Neural progenitor cell (in vitro differentiated cells): ENCODE data around the gene CSF1. TPM values are rescaled to one million over a fixed set of nuclear protein-coding genes. Genes with fewer than 3 reads are reported as not detected.

Experiments
- DNase-seq: peaks from one replicate; pipeline ENCODE4 v3.0.0-alpha.2; 2016; ENCODE audit warnings: low spot score
- H2AFZ ChIP-seq: fragments of 200-600 bp; sonication (generic); replicated peaks from 2 replicates; pipeline ENCODE4 v1.6.1; 2016; ENCODE audit warnings: antibody characterized with exemption
- H3F3A ChIP-seq: fragments of 200-600 bp; sonication (generic); 2 replicates; pipeline ENCODE4 v1.6.1; 2016; ENCODE audit warnings: antibody characterized with exemption, low read depth
- H3K27ac ChIP-seq: fragments of 200-600 bp; sonication (generic); 2 replicates; pipeline ENCODE4 v1.5.1; 2016; ENCODE audit warnings: mild to moderate bottlenecking
- H3K27me3 ChIP-seq: fragments of 200-600 bp; sonication (generic); 2 replicates; pipeline ENCODE4 v1.6.1; 2016; ENCODE audit warnings: mild to moderate bottlenecking, moderate library complexity
- H3K36me3 ChIP-seq: fragments of 200-600 bp; sonication (generic); 2 replicates; pipeline ENCODE4 v1.5.1; 2016
- H3K4me1 ChIP-seq: fragments of 200-600 bp; sonication (generic); 2 replicates; pipeline ENCODE4 v1.6.1; 2016; ENCODE audit warnings: mixed run types
- H3K4me2 ChIP-seq: fragments of 200-600 bp; sonication (generic); 2 replicates; pipeline ENCODE4 v1.6.1; 2016
- H3K4me3 ChIP-seq: fragments of 200-600 bp; sonication (generic); 2 replicates; pipeline ENCODE4 v1.5.1; 2016
- H3K79me2 ChIP-seq: fragments of 200-600 bp; sonication (generic); 2 replicates; pipeline ENCODE4 v1.6.1; 2016; ENCODE audit warnings: low read depth
- H3K9ac ChIP-seq: fragments of 200-600 bp; sonication (generic); 2 replicates; pipeline ENCODE4 v1.6.1; 2016
- H3K9me3 ChIP-seq: fragments of 200-600 bp; sonication (generic); 2 replicates; pipeline ENCODE4 v1.5.1; 2016; ENCODE audit warnings: low read depth
- H4K20me1 ChIP-seq: fragments of 200-600 bp; sonication (generic); 2 replicates; pipeline ENCODE4 v1.6.1; 2016; ENCODE audit warnings: low read depth
- H3K27ac Mint-ChIP-seq: 3 replicates; pipeline ENCODE4 v1.8.0; 2021; ENCODE audit warnings: mixed read lengths
- H3K27me3 Mint-ChIP-seq: 2 replicates; pipeline ENCODE4 v1.8.0; 2022; ENCODE audit warnings: low read depth, mild to moderate bottlenecking, inconsistent platforms, moderate library complexity, mixed read lengths; ENCODE audit not compliant: insufficient read depth
- H3K36me3 Mint-ChIP-seq: 3 replicates; pipeline ENCODE4 v1.8.0; 2021; ENCODE audit warnings: mixed read lengths
- H3K4me1 Mint-ChIP-seq: 3 replicates; pipeline ENCODE4 v1.8.0; 2021; ENCODE audit warnings: mixed read lengths
- H3K4me3 Mint-ChIP-seq: 3 replicates; pipeline ENCODE4 v1.8.0; 2021; ENCODE audit warnings: mild to moderate bottlenecking, moderate library complexity, mixed read lengths
- H3K9me3 Mint-ChIP-seq: 3 replicates; pipeline ENCODE4 v1.8.0; 2020; ENCODE audit warnings: mixed read lengths
- EZH2 ChIP-seq: fragments of 200-600 bp; sonication (generic); IDR thresholded peaks from 2 replicates; pipeline ENCODE4 v1.6.1; 2017; ENCODE audit warnings: antibody characterized with exemption, mild to moderate bottlenecking, moderate library complexity
- EZH2phosphoT487 ChIP-seq: fragments of 200-600 bp; sonication (generic); IDR thresholded peaks from 2 replicates; pipeline ENCODE4 v1.6.1; 2017; ENCODE audit warnings: antibody characterized with exemption
- total RNA-seq: library from RNA; depleted of rRNA; stranded (reverse); fragments of >200 nt; gene quantifications from 2 replicates; pipeline ENCODE4 v1.2.3, GENCODE V29; 2015; ENCODE audit warnings: low replicate concordance
- TF ChIP-seq, protein P1 (sequence below): fragments of 200-600 bp; sonication (generic); IDR thresholded peaks from 2 replicates; pipeline ENCODE4 v1.5.1; 2017; ENCODE audit warnings: antibody characterized with exemption, mild to moderate bottlenecking

Gene CSF1
- total RNA-seq, 1 donor from 2014 or later: 2.7 TPM

DNA sequence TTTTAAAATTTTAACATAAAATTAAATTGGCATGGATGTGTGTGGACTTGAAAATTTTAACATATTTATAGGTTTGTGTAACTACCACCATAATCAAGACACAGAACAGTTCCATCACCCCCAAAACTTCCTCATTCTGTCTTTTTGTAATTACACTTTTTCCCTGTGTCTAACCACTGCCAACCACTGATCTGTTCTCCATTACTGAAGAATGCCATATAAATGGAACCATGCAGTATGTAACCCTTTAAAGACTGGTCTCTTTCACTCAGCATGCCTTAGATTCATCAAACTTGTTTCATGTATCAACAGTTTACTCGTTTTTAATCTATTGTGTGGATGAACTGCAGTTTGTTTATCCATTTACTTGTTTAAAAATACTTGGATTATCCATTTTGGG, 60.9 kb downstream of the CSF1 start:
- H3K4me1 Mint-ChIP-seq: no peaks in the 10 kb centered on the region
- H4K20me1 ChIP-seq: no peaks in the 10 kb centered on the region

DNA sequence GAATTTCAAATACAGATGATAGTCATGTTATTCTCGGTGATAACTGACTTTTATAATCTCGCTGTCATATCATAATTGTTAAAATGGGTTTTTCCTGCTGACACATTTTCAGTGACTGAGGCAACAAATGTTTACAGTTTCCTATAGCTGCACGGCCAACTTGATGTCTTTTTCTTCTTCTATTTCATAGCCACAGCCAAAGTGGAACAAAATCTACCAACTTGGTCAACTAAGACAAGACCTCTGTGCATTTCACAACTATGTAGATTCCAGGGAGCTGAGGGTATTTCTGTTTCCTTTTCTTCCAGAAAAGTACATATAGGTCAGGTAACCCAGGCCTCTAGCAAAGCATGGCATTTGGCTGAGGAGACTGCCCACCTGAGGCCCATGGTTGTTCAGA, 63.5 kb downstream of the CSF1 start:
- Histone ChIP-seq H2AFZ (no peak overlapping the region), H3F3A (peaks cover 4% of the 10 kb centered on the region), H3K4me2 (no peak overlapping the region), H3K9ac (no peak overlapping the region), H3K79me2 (no peaks in the 10 kb centered on the region), H3K36me3 (no peaks in the 10 kb centered on the region), H3K9me3 (no peaks in the 10 kb centered on the region), H3K27ac (no peak overlapping the region), H3K4me1 (no peaks in the 10 kb centered on the region), H3K27me3 (no peaks in the 10 kb centered on the region), H4K20me1 (no peaks in the 10 kb centered on the region), H3K4me3 (no peak overlapping the region)
- Mint-ChIP-seq H3K36me3 (no peaks in the 10 kb centered on the region), H3K4me1 (no peaks in the 10 kb centered on the region), H3K27ac (no peak overlapping the region), H3K4me3 (no peak overlapping the region), H3K27me3 (no peaks in the 10 kb centered on the region), H3K9me3 (no peaks in the 10 kb centered on the region)
- TF ChIP-seq, protein P1, sequence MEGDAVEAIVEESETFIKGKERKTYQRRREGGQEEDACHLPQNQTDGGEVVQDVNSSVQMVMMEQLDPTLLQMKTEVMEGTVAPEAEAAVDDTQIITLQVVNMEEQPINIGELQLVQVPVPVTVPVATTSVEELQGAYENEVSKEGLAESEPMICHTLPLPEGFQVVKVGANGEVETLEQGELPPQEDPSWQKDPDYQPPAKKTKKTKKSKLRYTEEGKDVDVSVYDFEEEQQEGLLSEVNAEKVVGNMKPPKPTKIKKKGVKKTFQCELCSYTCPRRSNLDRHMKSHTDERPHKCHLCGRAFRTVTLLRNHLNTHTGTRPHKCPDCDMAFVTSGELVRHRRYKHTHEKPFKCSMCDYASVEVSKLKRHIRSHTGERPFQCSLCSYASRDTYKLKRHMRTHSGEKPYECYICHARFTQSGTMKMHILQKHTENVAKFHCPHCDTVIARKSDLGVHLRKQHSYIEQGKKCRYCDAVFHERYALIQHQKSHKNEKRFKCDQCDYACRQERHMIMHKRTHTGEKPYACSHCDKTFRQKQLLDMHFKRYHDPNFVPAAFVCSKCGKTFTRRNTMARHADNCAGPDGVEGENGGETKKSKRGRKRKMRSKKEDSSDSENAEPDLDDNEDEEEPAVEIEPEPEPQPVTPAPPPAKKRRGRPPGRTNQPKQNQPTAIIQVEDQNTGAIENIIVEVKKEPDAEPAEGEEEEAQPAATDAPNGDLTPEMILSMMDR: no peak
- no peak for TF ChIP-seq EZH2phosphoT487
- no peak for DNase-seq

More for the DNA sequence above, 60.9 kb downstream of the CSF1 start:
- Histone ChIP-seq H3K4me3 (no peak overlapping the region), H3K9me3 (no peaks in the 10 kb centered on the region), H3K4me1 (no peaks in the 10 kb centered on the region), H2AFZ (no peak overlapping the region), H3F3A (peaks cover 4% of the 10 kb centered on the region), H3K27ac (no peak overlapping the region), H3K27me3 (no peaks in the 10 kb centered on the region), H3K36me3 (no peaks in the 10 kb centered on the region), H3K4me2 (no peak overlapping the region), H3K9ac (no peak overlapping the region), H3K79me2 (no peaks in the 10 kb centered on the region)
- no peak overlapping the region for H3K4me3 Mint-ChIP-seq
- no peaks in the 10 kb centered on the region for H3K36me3 Mint-ChIP-seq
- H3K27ac Mint-ChIP-seq: no peak overlapping the region
- TF ChIP-seq, protein P1: no peak
- TF ChIP-seq EZH2phosphoT487 (no peak), EZH2 (no peak)
- no peak for DNase-seq
- no peaks in the 10 kb centered on the region for H3K27me3 Mint-ChIP-seq
- no peaks in the 10 kb centered on the region for H3K9me3 Mint-ChIP-seq

DNA sequence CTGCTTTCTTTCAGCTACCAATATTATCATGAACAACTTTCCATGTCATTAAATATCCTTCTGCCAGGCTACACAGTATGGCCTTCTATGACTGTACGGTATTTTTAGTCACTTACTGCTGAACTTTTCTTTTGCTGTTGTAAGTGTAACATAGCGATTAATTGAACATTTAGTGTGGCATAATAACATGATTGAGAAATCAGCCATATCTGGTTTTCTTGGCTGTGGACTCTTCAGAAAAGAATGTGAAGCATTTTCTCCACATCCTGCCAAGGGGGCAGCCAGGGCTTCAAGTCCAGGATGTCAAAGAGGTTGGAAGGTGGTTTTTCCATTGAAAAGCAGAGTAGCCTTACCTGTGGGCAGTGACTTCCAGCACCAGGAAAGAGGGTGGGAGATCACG, 65.1 kb downstream of the CSF1 start:
- TF ChIP-seq EZH2phosphoT487 (no peak), EZH2 (no peak)
- TF ChIP-seq, protein P1: no peak
- Mint-ChIP-seq H3K36me3 (no peaks in the 10 kb centered on the region), H3K27ac (no peak overlapping the region), H3K4me3 (no peak overlapping the region), H3K27me3 (no peaks in the 10 kb centered on the region), H3K4me1 (no peaks in the 10 kb centered on the region), H3K9me3 (no peaks in the 10 kb centered on the region)
- Histone ChIP-seq H3K4me2 (no peak overlapping the region), H3K79me2 (no peaks in the 10 kb centered on the region), H4K20me1 (no peaks in the 10 kb centered on the region), H2AFZ (no peak overlapping the region), H3K4me3 (no peak overlapping the region), H3K27me3 (no peaks in the 10 kb centered on the region), H3K9me3 (no peaks in the 10 kb centered on the region), H3K36me3 (no peaks in the 10 kb centered on the region), H3K4me1 (no peaks in the 10 kb centered on the region), H3F3A (peaks cover 4% of the 10 kb centered on the region), H3K9ac (no peak overlapping the region), H3K27ac (no peak overlapping the region)
- DNase-seq: no peak

DNA sequence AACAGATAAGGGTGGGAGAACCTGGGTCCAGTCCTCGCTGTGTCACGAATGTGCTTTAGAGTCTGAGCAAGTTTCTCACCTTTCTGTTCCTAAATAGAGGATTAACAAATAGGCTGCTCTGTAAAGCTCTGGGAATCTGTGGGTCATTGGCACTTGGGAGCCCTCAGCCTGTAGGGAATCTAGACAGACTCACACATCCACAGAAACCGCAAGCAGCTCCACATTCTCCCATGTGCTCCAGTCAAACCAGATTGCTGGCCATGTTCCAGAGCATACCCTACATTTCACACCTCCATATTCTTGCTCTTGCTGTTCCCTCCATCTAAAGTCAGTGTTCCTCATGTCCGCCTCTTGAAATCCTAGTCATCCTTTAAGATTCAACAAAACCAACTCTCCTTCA, 66.1 kb downstream of the CSF1 start:
- TF ChIP-seq EZH2phosphoT487 (no peak), EZH2 (no peak)
- TF ChIP-seq, protein P1: no peak
- no peak overlapping the region for H3K27ac ChIP-seq
- H3K9ac ChIP-seq: no peak overlapping the region
- H3K4me3 Mint-ChIP-seq: no peak overlapping the region
- no peaks in the 10 kb centered on the region for H4K20me1 ChIP-seq
- H3K79me2 ChIP-seq: no peaks in the 10 kb centered on the region
- H3K27me3 ChIP-seq: no peaks in the 10 kb centered on the region
- no peak overlapping the region for H3K4me3 ChIP-seq
- no peaks in the 10 kb centered on the region for H3K4me1 Mint-ChIP-seq
- no peaks in the 10 kb centered on the region for H3K36me3 Mint-ChIP-seq
- H3K36me3 ChIP-seq: no peaks in the 10 kb centered on the region
- no peaks in the 10 kb centered on the region for H3K9me3 ChIP-seq
- no peak overlapping the region for H3K27ac Mint-ChIP-seq
- H2AFZ ChIP-seq: no peak overlapping the region
- H3K9me3 Mint-ChIP-seq: no peaks in the 10 kb centered on the region
- no peaks in the 10 kb centered on the region for H3K4me1 ChIP-seq
- DNase-seq: no peak
- peaks cover 2% of the 10 kb centered on the region for H3K27me3 Mint-ChIP-seq
- H3F3A ChIP-seq: peaks cover 4% of the 10 kb centered on the region
- no peak overlapping the region for H3K4me2 ChIP-seq
